ENCODE results near the gene NTNG1. TPM values are rescaled to one million over a fixed set of nuclear protein-coding genes. Genes with fewer than 3 reads are reported as not detected.

Gene NTNG1
- total RNA-seq, 1 experiment from 2014 or later, result not detected

GRCh38 chr1:107274227-107274626 lies 133.4 kb downstream of the NTNG1 start:
- no peaks in the 10 kb centered on the region for H3K9me3 Mint-ChIP-seq (ENCODE audit: unreplicated experiment)
- intact Hi-C loops (cut with micrococcal nuclease), result no loop called here
- peaks cover 5% of the 10 kb centered on the region for H3K4me1 Mint-ChIP-seq (ENCODE audit: insufficient read depth, unreplicated experiment)
- no peak overlapping the region for H3K27ac Mint-ChIP-seq (ENCODE audit: low read depth, unreplicated experiment)
- no peak for DNase-seq (ENCODE audit: unreplicated experiment)
- no peak for TF ChIP-seq CTCF (IDR thresholded peaks at IDR 0.05; ENCODE audit: unreplicated experiment)
- ChIA-PET POLR2A (interaction anchor here (3.6 kb wide), 1 partner anchor 255 kb away, joined by 29 read pairs; no protein-coding TSS in a partner anchor), CTCF (interaction anchor here (0.7 to 9.6 kb wide), 4 partner anchors 11 to 475 kb away, joined by 3 to 223 read pairs (median 40); no protein-coding TSS in a partner anchor)
- H3K4me3 Mint-ChIP-seq (ENCODE audit: unreplicated experiment), result no peak overlapping the region
- BruUV-seq (replicated peaks), result no TSS peak
- no peaks in the 10 kb centered on the region for H3K36me3 Mint-ChIP-seq (ENCODE audit: insufficient read depth, unreplicated experiment)
- H3K27me3 Mint-ChIP-seq (ENCODE audit: insufficient read depth, unreplicated experiment), result no peaks in the 10 kb centered on the region

- H3K4me1 Mint-ChIP-seq (ENCODE audit: insufficient read depth, unreplicated experiment), result peaks cover 5% of the 10 kb centered on the region
- POLR2A ChIA-PET, result interaction anchor here (0.7 to 3.6 kb wide), 2 partner anchors 157 to 253 kb away, joined by 3 to 29 read pairs; no protein-coding TSS in a partner anchor
- no peaks in the 10 kb centered on the region for H3K27me3 Mint-ChIP-seq (ENCODE audit: insufficient read depth, unreplicated experiment)
- H3K27ac Mint-ChIP-seq (ENCODE audit: low read depth, unreplicated experiment), result no peak overlapping the region
- TF ChIP-seq CTCF (IDR thresholded peaks at IDR 0.05; ENCODE audit: unreplicated experiment), result no peak
- H3K9me3 Mint-ChIP-seq (ENCODE audit: unreplicated experiment), result no peaks in the 10 kb centered on the region
- H3K36me3 Mint-ChIP-seq (ENCODE audit: insufficient read depth, unreplicated experiment), result no peaks in the 10 kb centered on the region
- CTCF ChIA-PET, result interaction anchor here (0.5 to 9.6 kb wide), 21 partner anchors 9 to 815 kb away, joined by 3 to 223 read pairs (median 5); no protein-coding TSS in a partner anchor
- no peak for DNase-seq (ENCODE audit: unreplicated experiment)
- H3K4me3 Mint-ChIP-seq (ENCODE audit: unreplicated experiment), result no peak overlapping the region
- no TSS peak for BruUV-seq (replicated peaks)
- intact Hi-C loops (cut with micrococcal nuclease), result loop anchor here (2.0 kb wide), 1 partner anchor 155 kb away; no protein-coding TSS in a partner anchor
Measured at GRCh38 chr1:107276247-107276646, 135.4 kb downstream of the NTNG1 start.

GRCh38 chr1:107277022-107277421 lies 136.2 kb downstream of the NTNG1 start:
- ChIA-PET POLR2A (interaction anchor here (0.6 to 3.6 kb wide), 6 partner anchors 9 to 494 kb away, joined by 3 to 29 read pairs (median 3); no protein-coding TSS in a partner anchor), CTCF (interaction anchor here (0.5 to 9.6 kb wide), 39 partner anchors 9 to 1420 kb away, joined by 3 to 223 read pairs (median 4); no protein-coding TSS in a partner anchor)
- no peak overlapping the region for H3K27ac Mint-ChIP-seq (ENCODE audit: low read depth, unreplicated experiment)
- H3K4me1 Mint-ChIP-seq (ENCODE audit: insufficient read depth, unreplicated experiment), result peaks cover 5% of the 10 kb centered on the region
- peak; percentile 79 for TF ChIP-seq CTCF (IDR thresholded peaks at IDR 0.05; ENCODE audit: unreplicated experiment)
- BruUV-seq (replicated peaks), result no TSS peak
- no peaks in the 10 kb centered on the region for H3K27me3 Mint-ChIP-seq (ENCODE audit: insufficient read depth, unreplicated experiment)
- H3K36me3 Mint-ChIP-seq (ENCODE audit: insufficient read depth, unreplicated experiment), result no peaks in the 10 kb centered on the region
- H3K4me3 Mint-ChIP-seq (ENCODE audit: unreplicated experiment), result no peak overlapping the region
- intact Hi-C loops (cut with micrococcal nuclease), result loop anchor here (1.0 to 2.0 kb wide), 3 partner anchors 154 to 473 kb away; no protein-coding TSS in a partner anchor
- H3K9me3 Mint-ChIP-seq (ENCODE audit: unreplicated experiment), result no peaks in the 10 kb centered on the region
- peak; percentile 63 for DNase-seq (ENCODE audit: unreplicated experiment)

- intact Hi-C loops (cut with micrococcal nuclease), result loop anchor here (10.0 kb wide), 1 partner anchor 89 kb away; no protein-coding TSS in a partner anchor
- Mint-ChIP-seq H3K9me3 (ENCODE audit: unreplicated experiment) (no peaks in the 10 kb centered on the region), H3K27me3 (ENCODE audit: insufficient read depth, unreplicated experiment) (no peaks in the 10 kb centered on the region), H3K4me1 (ENCODE audit: insufficient read depth, unreplicated experiment) (no peaks in the 10 kb centered on the region), H3K4me3 (ENCODE audit: unreplicated experiment) (no peak overlapping the region), H3K36me3 (ENCODE audit: insufficient read depth, unreplicated experiment) (no peaks in the 10 kb centered on the region), H3K27ac (ENCODE audit: low read depth, unreplicated experiment) (no peak overlapping the region)
- no peak for TF ChIP-seq CTCF (IDR thresholded peaks at IDR 0.05; ENCODE audit: unreplicated experiment)
- POLR2A ChIA-PET, result interaction anchor here (0.8 kb wide), 1 partner anchor 9 kb away, joined by 3 read pairs; no protein-coding TSS in a partner anchor
- no TSS peak for BruUV-seq (replicated peaks)
- CTCF ChIA-PET, result interaction anchor here (0.8 to 1.3 kb wide), 3 partner anchors 9 to 244 kb away, joined by 3 read pairs; no protein-coding TSS in a partner anchor
- no peak for DNase-seq (ENCODE audit: unreplicated experiment)
Measured at GRCh38 chr1:107286125-107286524, 145.3 kb downstream of the NTNG1 start.
